HG03039 (cell line): Measurements from ENCODE around the gene TLR3.

ENCODE experiments used
- ATAC-seq: cut with Tn5 transposase; IDR thresholded peaks from one replicate; pipeline ENCODE4 v1.9.1; 2021; ENCODE audit warnings: mild to moderate bottlenecking, moderate library complexity; ENCODE audit not compliant: unreplicated experiment

TLR3 gene

GRCh38 chr4:186104890-186105646, 36.1 kb downstream of the TLR3 start:
- ATAC-seq, result peak; percentile 12

GRCh38 chr4:186105647-186106321, 36.8 kb downstream of the TLR3 start:
- ATAC-seq, result no peak

GRCh38 chr4:186107947-186108346, 39.0 kb downstream of the TLR3 start:
- ATAC-seq, result no peak

- no peak for ATAC-seq
These were observed 39.4 kb downstream of the TLR3 start for GRCh38 chr4:186108391-186108790.

GRCh38 chr4:186109245-186109644, 40.3 kb downstream of the TLR3 start:
- no peak for ATAC-seq

GRCh38 chr4:186116697-186117096, 47.7 kb downstream of the TLR3 start:
- no peak for ATAC-seq

GRCh38 chr4:186118582-186118981, 49.6 kb downstream of the TLR3 start:
- ATAC-seq, result no peak

- no peak for ATAC-seq
These were observed 52.1 kb downstream of the TLR3 start for GRCh38 chr4:186121057-186121456.

GRCh38 chr4:186128842-186129241, 59.9 kb downstream of the TLR3 start:
- no peak for ATAC-seq

- ATAC-seq, result no peak
These were observed 63.0 kb downstream of the TLR3 start for GRCh38 chr4:186131935-186132334.

GRCh38 chr4:186132577-186133242, 63.8 kb downstream of the TLR3 start:
- ATAC-seq, result no peak

GRCh38 chr4:186134257-186134656, 65.3 kb downstream of the TLR3 start:
- ATAC-seq, result peak; percentile 99

GRCh38 chr4:186134861-186135260, 65.9 kb downstream of the TLR3 start:
- no peak for ATAC-seq

- no peak for ATAC-seq
These were observed 68.3 kb downstream of the TLR3 start for GRCh38 chr4:186137196-186137794.
